Gastrocnemius medialis (tissue), 4 donors: ENCODE measurements around the gene SFMBT1.

Source experiments
- POLR2A ChIP-seq, 2 donors: fragments of 450-650 bp; IDR thresholded peaks; one replicate each; pipeline ENCODE4 v1.6.1; 2017; ENCODE audit warnings: antibody characterized with exemption in 2 of 2, mild to moderate bottlenecking in 2 of 2, moderate library complexity in 2 of 2
- TF ChIP-seq, protein P1 (sequence below), 5 experiments: fragments of 450-650 bp in 3 of 5; fragments of 200-600 bp in 2 of 5; sonication (generic) in 2 of 5; IDR thresholded peaks in 4 of 5; conservative IDR thresholded peaks in 1 of 5; 1 replicate in 4 of 5; 2 replicates in 1 of 5; pipeline ENCODE4 v1.5.1; 2016 to 2019; ENCODE audit warnings: antibody characterized with exemption in 5 of 5, mild to moderate bottlenecking in 3 of 5, moderate library complexity in 3 of 5

DNA sequence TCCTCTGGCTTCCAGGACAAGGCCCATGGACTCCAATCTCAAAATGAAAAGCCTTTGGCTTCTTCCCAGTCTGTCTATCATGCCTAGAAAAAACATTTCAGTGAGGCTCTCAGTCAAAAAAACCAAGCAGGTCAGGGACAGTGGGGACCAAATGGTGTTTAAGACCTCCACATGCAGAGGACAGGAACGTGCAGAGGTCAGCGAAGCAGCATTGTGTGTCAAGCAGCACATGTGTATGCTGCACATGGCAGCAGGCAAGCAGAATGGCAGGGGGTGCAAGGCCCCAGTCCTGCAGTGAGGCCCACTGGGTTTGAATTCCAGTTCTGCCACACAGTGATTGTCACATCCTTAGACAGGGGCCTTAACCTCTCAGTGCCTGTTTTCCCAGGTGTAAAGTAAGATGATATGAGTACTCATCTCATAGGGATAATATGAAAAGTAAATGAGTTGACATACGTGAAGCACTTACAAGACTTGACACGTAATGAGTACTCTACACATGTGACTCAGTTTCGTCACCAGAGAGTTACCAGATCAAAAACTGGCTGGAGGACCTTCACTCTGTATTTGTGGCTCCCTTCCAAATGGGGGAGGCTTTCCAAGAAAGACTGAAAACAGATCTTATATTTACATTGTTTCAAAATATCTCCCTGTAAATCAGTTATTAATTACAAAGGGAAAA lies 159.7 kb downstream of the SFMBT1 start:
- TF ChIP-seq, protein P1, sequence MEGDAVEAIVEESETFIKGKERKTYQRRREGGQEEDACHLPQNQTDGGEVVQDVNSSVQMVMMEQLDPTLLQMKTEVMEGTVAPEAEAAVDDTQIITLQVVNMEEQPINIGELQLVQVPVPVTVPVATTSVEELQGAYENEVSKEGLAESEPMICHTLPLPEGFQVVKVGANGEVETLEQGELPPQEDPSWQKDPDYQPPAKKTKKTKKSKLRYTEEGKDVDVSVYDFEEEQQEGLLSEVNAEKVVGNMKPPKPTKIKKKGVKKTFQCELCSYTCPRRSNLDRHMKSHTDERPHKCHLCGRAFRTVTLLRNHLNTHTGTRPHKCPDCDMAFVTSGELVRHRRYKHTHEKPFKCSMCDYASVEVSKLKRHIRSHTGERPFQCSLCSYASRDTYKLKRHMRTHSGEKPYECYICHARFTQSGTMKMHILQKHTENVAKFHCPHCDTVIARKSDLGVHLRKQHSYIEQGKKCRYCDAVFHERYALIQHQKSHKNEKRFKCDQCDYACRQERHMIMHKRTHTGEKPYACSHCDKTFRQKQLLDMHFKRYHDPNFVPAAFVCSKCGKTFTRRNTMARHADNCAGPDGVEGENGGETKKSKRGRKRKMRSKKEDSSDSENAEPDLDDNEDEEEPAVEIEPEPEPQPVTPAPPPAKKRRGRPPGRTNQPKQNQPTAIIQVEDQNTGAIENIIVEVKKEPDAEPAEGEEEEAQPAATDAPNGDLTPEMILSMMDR (IDR thresholded peaks at IDR 0.05 in 4 of 5, conservative IDR thresholded peaks at IDR 0.05 in 1 of 5), result no peak
- TF ChIP-seq POLR2A (IDR thresholded peaks at IDR 0.05), result no peak
